A549 treated with AZD9567 at 1 μM for 4 hours (cell line): ENCODE data around the gene USP30. TPM values are rescaled to one million over a fixed set of nuclear protein-coding genes. Genes with fewer than 3 reads are reported as not detected.

ENCODE experiments used
- total RNA-seq: library from RNA; stranded (reverse); fragments of 200-300 nt; extraction: Qiagen RNA extraction; gene quantifications from 5 replicates; pipeline ENCODE4 v1.2.3, GENCODE V29; 2022; ENCODE audit not compliant: insufficient read depth

Gene USP30
- 3.6 to 9.2 TPM (median 7.6 TPM) in 5 replicates for total RNA-seq

GRCh38 chr12:109052414-109053323 lies at the start of gene USP30:
TSS of gene USP30 (plus strand) at chr12:109052576. CDS start at chr12:109052679, 103 bp downstream.

DNA sequence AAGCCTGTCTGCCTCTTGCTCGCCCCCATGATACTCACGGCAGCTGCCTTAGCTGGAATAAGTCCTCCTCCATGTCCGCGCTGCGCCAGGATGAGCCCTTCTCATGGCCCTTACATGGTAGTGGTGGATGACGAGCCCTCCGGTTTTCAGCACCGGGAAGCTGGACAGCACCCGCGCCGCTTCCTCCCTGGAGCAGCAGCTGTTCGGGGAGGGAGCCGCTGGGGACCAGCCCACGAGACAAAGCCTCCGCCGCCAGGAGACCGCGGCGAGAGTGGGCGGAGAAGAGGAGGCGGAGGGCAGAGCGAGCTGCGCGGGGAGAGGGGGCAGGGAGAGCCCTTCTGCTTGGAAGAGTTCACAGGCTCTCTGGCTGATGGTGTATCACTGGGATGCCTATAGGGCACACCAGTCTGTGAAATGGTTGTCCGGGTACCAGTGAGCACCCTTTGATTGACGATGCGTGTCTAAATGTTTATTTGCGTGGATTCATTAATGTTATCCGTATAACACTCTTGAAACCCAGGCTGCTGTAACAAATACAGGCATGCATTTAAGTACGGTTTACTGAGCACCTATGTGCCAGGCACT lies 31.5 kb upstream of the USP30 start, which contains the start of gene SVOP:
Gene SVOP, minus strand, starts transcription at position 273 of the 585 bp plus-strand sequence. Its CDS starts 200 bp downstream, at position 73.

DNA sequence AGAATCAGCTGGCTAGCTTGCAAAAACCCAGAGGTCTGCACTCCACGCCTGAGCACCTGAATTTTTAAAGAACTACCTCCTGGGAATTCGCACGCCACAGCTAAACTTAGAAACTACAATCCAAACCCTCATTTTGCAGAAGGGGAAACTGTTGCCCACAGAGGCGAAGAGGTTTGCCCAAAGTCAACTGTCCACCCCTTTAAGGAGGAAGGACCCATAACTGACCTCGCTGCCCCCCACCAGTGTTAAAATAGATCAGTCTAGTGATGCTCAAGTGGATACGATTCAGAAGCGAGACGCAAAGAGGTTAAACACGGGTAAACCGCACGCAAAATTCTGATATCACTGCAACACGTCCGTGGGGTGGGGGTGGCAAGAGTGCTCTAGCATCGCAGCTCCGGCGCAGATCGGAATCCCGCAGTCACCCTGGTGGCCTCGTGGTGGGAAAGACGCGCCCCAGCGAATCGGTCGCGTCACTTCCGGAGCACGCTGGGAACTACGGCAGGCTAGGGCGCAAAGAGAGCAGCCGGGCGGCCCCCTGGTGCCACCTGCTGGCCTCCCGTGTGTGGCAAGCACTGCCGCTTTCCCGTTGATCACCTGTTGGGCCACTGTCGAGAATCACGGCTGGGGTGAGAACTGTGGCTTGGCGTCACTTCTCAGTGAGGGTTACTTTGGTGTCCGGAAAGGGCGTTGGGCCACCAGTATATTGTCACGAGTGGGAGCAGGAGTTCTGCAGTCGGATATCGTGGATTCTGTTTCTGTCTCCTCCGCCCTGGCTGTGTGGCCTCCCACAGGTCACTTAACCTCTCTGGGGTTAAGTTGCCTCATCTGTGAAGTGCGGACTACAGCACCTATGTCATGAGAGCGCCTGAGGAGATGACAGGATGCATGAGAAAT lies 40.9 kb downstream of the USP30 start, which contains the start of gene ALKBH2:
Gene ALKBH2, minus strand, starts transcription at position 451 of the 897 bp plus-strand sequence. CDS start 686 bp downstream, outside the sequence.

GRCh38 chr12:109097435-109098182 lies 45.2 kb downstream of the USP30 start, which contains the start of gene UNG:
TSS of gene UNG (plus strand) at chr12:109097597. CDS start at chr12:109097680, 83 bp downstream.

DNA sequence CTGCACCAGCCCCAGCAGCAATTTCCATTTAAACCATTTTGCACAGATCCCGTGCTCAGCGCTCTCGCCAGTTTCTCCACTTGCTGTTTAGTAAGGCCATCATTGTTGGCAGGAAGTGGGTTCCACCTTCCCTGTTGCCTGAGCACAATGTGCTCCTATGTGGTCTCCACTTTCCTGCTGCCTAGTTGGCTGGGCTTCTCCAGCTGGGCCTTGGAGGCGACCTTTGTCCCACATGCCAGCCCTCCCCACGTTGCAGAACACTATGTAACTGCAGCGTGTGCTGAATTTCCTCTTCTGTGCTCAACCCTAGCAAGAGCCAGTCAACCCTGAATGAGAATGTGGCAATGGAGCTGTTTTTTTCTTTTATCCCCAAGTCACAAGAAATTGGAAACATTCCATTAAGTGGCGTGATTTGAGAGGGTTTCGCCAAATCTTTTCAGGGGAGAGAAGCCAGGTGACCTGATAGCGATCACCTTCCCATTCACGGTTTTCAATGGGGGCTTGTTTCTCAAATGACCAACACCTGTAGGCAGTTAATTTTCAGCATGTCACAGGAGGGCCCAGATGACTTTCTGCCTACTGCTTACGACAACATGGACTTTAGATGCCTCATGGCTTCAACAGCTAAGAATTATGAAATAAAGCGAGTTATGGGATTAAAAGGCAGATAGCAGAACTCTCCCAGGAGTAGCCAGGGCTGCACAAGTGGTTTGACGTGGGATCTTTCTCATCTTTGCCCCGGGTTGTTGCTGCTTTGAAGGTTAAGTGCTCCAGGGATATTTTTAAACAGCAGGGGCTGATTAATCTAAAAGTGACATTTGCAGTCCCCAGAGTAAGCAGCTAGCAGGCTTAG lies 63.6 kb downstream of the USP30 start, which contains the start of gene ACACB:
Gene ACACB, plus strand, starts transcription at position 830 of the 853 bp plus-strand sequence. CDS start 22,819 bp downstream, outside the sequence.

Other genes with a start within 250 kb of the USP30 start
- gene SSH1, start 195.0 kb upstream of the USP30 start, total RNA-seq, result 15.3 to 22.3 TPM (median 21.4 TPM) in 5 replicates
- gene DAO, start 172.5 kb upstream of the USP30 start, total RNA-seq, result not detected in 5 replicates
- not detected in 5 replicates for gene SVOP, start 31.5 kb upstream of the USP30 start, total RNA-seq
- gene ALKBH2, start 40.9 kb downstream of the USP30 start, total RNA-seq, result 43.7 to 49.6 TPM (median 45.4 TPM) in 5 replicates
- gene UNG, start 45.0 kb downstream of the USP30 start, total RNA-seq, result 86.9 to 109 TPM (median 88.5 TPM) in 5 replicates
- 7.5 to 11.9 TPM (median 10.7 TPM) in 5 replicates for gene ACACB, start 64.0 kb downstream of the USP30 start, total RNA-seq